Mesothelial cell of epicardium (in vitro differentiated cells): ENCODE results near the gene PFDN5. TPM values are rescaled to one million over a fixed set of nuclear protein-coding genes. Genes with fewer than 3 reads are reported as not detected.

Experiments used
- DNase-seq, 2 experiments: peaks; one replicate each; pipeline ENCODE4 v3.0.0; 2021; ENCODE audit warnings: low spot score in 2 of 2; ENCODE audit not compliant: unreplicated experiment in 2 of 2
- H3K27ac Mint-ChIP-seq: 2 replicates; pipeline ENCODE4 v1.8.0; 2021; ENCODE audit warnings: mixed read lengths
- H3K27me3 Mint-ChIP-seq: 2 replicates; pipeline ENCODE4 v1.8.0; 2021; ENCODE audit warnings: low read depth, mixed read lengths
- H3K36me3 Mint-ChIP-seq: 2 replicates; pipeline ENCODE4 v1.8.0; 2021; ENCODE audit warnings: mixed read lengths
- H3K4me1 Mint-ChIP-seq: 2 replicates; pipeline ENCODE4 v1.8.0; 2021; ENCODE audit warnings: mixed read lengths
- H3K4me3 Mint-ChIP-seq: 2 replicates; pipeline ENCODE4 v1.8.0; 2021; ENCODE audit warnings: mild to moderate bottlenecking, moderate library complexity, mixed read lengths
- H3K9me3 Mint-ChIP-seq: 2 replicates; pipeline ENCODE4 v1.8.0; 2021; ENCODE audit warnings: mixed read lengths
- CTCF ChIP-seq: fragments of 200-600 bp; sonication (generic); IDR thresholded peaks from one replicate; pipeline ENCODE4 v1.5.0; 2021; ENCODE audit warnings: antibody characterized with exemption; ENCODE audit not compliant: unreplicated experiment
- total RNA-seq: library from RNA; stranded (reverse); gene quantifications from 3 replicates; pipeline ENCODE4 v1.2.1, GENCODE V29; 2021

The PFDN5 gene
- total RNA-seq, 1 donor from 2014 or later: 339 TPM

- H3K36me3 Mint-ChIP-seq: no peaks in the 10 kb centered on the region
- DNase-seq: no peak
- peaks cover 5% of the 10 kb centered on the region for H3K27me3 Mint-ChIP-seq
- H3K4me1 Mint-ChIP-seq: peaks cover 18% of the 10 kb centered on the region
- peak overlapping the region; percentile 96 for H3K27ac Mint-ChIP-seq
- no peak for TF ChIP-seq CTCF
- peak overlapping the region; percentile 97 for H3K4me3 Mint-ChIP-seq
- H3K9me3 Mint-ChIP-seq: no peaks in the 10 kb centered on the region
Measured at GRCh38 chr12:53345486-53346188, 50.3 kb downstream of the PFDN5 start.

GRCh38 chr12:53346491-53346890, 51.1 kb downstream of the PFDN5 start:
- Mint-ChIP-seq H3K36me3 (no peaks in the 10 kb centered on the region), H3K27ac (peak overlapping the region; percentile 27), H3K4me1 (peaks cover 18% of the 10 kb centered on the region), H3K4me3 (no peak overlapping the region), H3K27me3 (no peaks in the 10 kb centered on the region), H3K9me3 (no peaks in the 10 kb centered on the region)
- no peak for TF ChIP-seq CTCF
- no peak for DNase-seq

- no peaks in the 10 kb centered on the region for H3K9me3 Mint-ChIP-seq
- H3K36me3 Mint-ChIP-seq: no peaks in the 10 kb centered on the region
- no peak overlapping the region for H3K27ac Mint-ChIP-seq
- H3K27me3 Mint-ChIP-seq: no peaks in the 10 kb centered on the region
- H3K4me3 Mint-ChIP-seq: no peak overlapping the region
- no peak for TF ChIP-seq CTCF
- peaks cover 22% of the 10 kb centered on the region for H3K4me1 Mint-ChIP-seq
- no peak for DNase-seq
Measured at GRCh38 chr12:53347905-53348304, 52.6 kb downstream of the PFDN5 start.

Other genes starting within 250 kb of the PFDN5 start
- gene TNS2, start 245.5 kb upstream of the PFDN5 start, total RNA-seq: 78.8 to 91.7 TPM (median 86.4 TPM) in 3 replicates
- gene SPRYD3, start 216.2 kb upstream of the PFDN5 start, total RNA-seq: 20.2 to 20.9 TPM (median 20.6 TPM) in 3 replicates
- 70.3 to 77.2 TPM (median 75.6 TPM) in 3 replicates for gene IGFBP6, start 197.9 kb upstream of the PFDN5 start, total RNA-seq
- 0.13 to 0.40 TPM (median 0.20 TPM) in 3 replicates for gene SOAT2, start 192.1 kb upstream of the PFDN5 start, total RNA-seq
- gene ZNF740, start 114.8 kb upstream of the PFDN5 start, total RNA-seq: 96.5 to 105 TPM (median 97.5 TPM) in 3 replicates
- 120 to 129 TPM (median 125 TPM) in 3 replicates for gene CSAD, start 114.6 kb upstream of the PFDN5 start, total RNA-seq
- 3.2 to 4.9 TPM (median 4.6 TPM) in 3 replicates for gene ITGB7, start 88.3 kb upstream of the PFDN5 start, total RNA-seq
- gene RARG, start 63.3 kb upstream of the PFDN5 start, total RNA-seq: 66.6 to 72.2 TPM (median 71.6 TPM) in 3 replicates
- gene ESPL1, start 27.2 kb upstream of the PFDN5 start, total RNA-seq: 15.7 to 20.8 TPM (median 15.9 TPM) in 3 replicates
- gene MYG1, start 4.2 kb downstream of the PFDN5 start, total RNA-seq: 50.1 to 55.9 TPM (median 53.8 TPM) in 3 replicates
- 77.2 to 85.4 TPM (median 84.8 TPM) in 3 replicates for gene AAAS, start 26.1 kb downstream of the PFDN5 start, total RNA-seq
- gene SP7, start 40.8 kb downstream of the PFDN5 start, total RNA-seq: 0.27 to 0.62 TPM (median 0.47 TPM) in 3 replicates
- 112 to 120 TPM (median 116 TPM) in 3 replicates for gene SP1, start 84.6 kb downstream of the PFDN5 start, total RNA-seq
- gene AMHR2, start 128.3 kb downstream of the PFDN5 start, total RNA-seq: 11.1 to 13.8 TPM (median 12.3 TPM) in 3 replicates
- 74.1 to 87.4 TPM (median 76.2 TPM) in 3 replicates for gene PRR13, start 146.2 kb downstream of the PFDN5 start, total RNA-seq
- gene PCBP2, start 156.6 kb downstream of the PFDN5 start, total RNA-seq: 1,058 to 1,073 TPM (median 1,066 TPM) in 3 replicates
- gene MAP3K12, start 203.9 kb downstream of the PFDN5 start, total RNA-seq: 35.4 to 41.8 TPM (median 37.0 TPM) in 3 replicates
- 45.6 to 50.5 TPM (median 50.4 TPM) in 3 replicates for gene TARBP2, start 205.7 kb downstream of the PFDN5 start, total RNA-seq
- gene NPFF, start 211.9 kb downstream of the PFDN5 start, total RNA-seq: not detected in 3 replicates